HL-60 (cell line): ENCODE results near the gene NEIL1.

Experiments used
- DNase-seq, 2 experiments: peaks; one replicate each; pipeline ENCODE4 v3.0.0-alpha.2; 2010 to 2020; ENCODE audit warnings: low read depth in 1 of 2, low spot score in 1 of 2
- H3K27ac ChIP-seq: fragments of 250-450 bp; sonication (Bioruptor Pico); replicated peaks from 2 replicates; pipeline ENCODE4 v1.5.1; 2020; ENCODE audit warnings: mild to moderate bottlenecking, moderate library complexity
- H3K27me3 ChIP-seq: fragments of 250-450 bp; sonication (Bioruptor Pico); 2 replicates; pipeline ENCODE4 v1.5.1; 2021; ENCODE audit warnings: mild to moderate bottlenecking, moderate library complexity; ENCODE audit not compliant: insufficient read depth, poor library complexity, severe bottlenecking
- H3K4me3 ChIP-seq: replicated peaks from 2 replicates; pipeline ENCODE4 v1.5.1; 2011; ENCODE audit warnings: mild to moderate bottlenecking, control low read depth, low read length; ENCODE audit not compliant: insufficient read depth
- CTCF ChIP-seq: IDR thresholded peaks from one replicate; pipeline ENCODE4 v1.5.1; 2011; ENCODE audit warnings: low read length, control low read depth, inconsistent platforms; ENCODE audit not compliant: insufficient read depth
- GABPA ChIP-seq: IDR thresholded peaks from 2 replicates; pipeline ENCODE4 v1.6.1; 2012; ENCODE audit warnings: low read depth
- POLR2AphosphoS5 ChIP-seq: IDR thresholded peaks from 2 replicates; pipeline ENCODE4 v1.6.1; 2012; ENCODE audit warnings: low read depth
- REST ChIP-seq: IDR thresholded peaks from 2 replicates; pipeline ENCODE4 v1.6.1; 2012; ENCODE audit warnings: low read depth; ENCODE audit not compliant: insufficient replicate concordance
- SPI1 ChIP-seq: IDR thresholded peaks from 2 replicates; pipeline ENCODE4 v1.6.1; 2012; ENCODE audit warnings: low read depth, mild to moderate bottlenecking, borderline replicate concordance

NEIL1 gene

GRCh38 chr15:75325922-75326321 is 20.9 kb upstream of the NEIL1 start:
- Histone ChIP-seq H3K4me3 (no peak overlapping the region), H3K27me3 (no peaks in the 10 kb centered on the region), H3K27ac (no peak overlapping the region)
- TF ChIP-seq CTCF = no peak
- TF ChIP-seq REST = no peak
- no peak for TF ChIP-seq SPI1
- no peak for TF ChIP-seq GABPA
- no peak for TF ChIP-seq POLR2AphosphoS5
- no peak for DNase-seq

- Histone ChIP-seq H3K4me3 (no peak overlapping the region), H3K27me3 (no peaks in the 10 kb centered on the region), H3K27ac (no peak overlapping the region)
- DNase-seq = no peak
- TF ChIP-seq SPI1 (no peak), POLR2AphosphoS5 (no peak), GABPA (no peak), REST (no peak), CTCF (no peak)
These were observed 19.8 kb upstream of the NEIL1 start for GRCh38 chr15:75327005-75327404.

GRCh38 chr15:75327491-75327890 is 19.3 kb upstream of the NEIL1 start:
- Histone ChIP-seq H3K27me3 (no peaks in the 10 kb centered on the region), H3K27ac (no peak overlapping the region), H3K4me3 (no peak overlapping the region)
- no peak for DNase-seq
- TF ChIP-seq REST (no peak), SPI1 (no peak), POLR2AphosphoS5 (no peak), GABPA (no peak)
